Measurements from ENCODE around the gene RAP1GAP2. TPM values are rescaled to one million over a fixed set of nuclear protein-coding genes. Genes with fewer than 3 reads are reported as not detected.
"Not testable (repeated sequence)": the region's sequence is repeated elsewhere in the genome, so short reads cannot be mapped to it uniquely, and the experiment has no call there.

The RAP1GAP2 gene
- polyA plus RNA-seq, 3 donors, result 3.9 to 17.9 (median 4.7) TPM

DNA sequence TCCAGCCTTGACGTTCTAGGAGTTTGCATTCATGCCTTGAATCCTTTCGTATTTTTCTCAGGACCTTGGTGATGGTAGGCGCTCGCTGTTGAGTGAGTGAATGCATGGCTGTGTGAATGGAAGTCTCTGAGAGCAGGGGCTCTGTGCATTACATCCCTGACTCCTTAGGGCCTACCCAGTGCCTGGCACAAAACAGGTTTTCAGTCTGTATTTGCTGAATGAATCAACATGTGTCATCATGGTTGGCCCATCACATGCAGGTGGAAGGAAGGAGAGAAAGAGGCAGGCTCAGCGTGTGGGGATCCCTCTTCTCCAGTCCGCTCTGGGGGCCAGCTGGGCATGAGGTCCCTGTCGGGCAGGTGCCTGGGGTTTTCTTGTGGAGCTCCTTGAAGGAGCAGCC, 8.7 kb downstream of the RAP1GAP2 start:
- no peak overlapping the region for H3K27ac ChIP-seq (ENCODE audit: low read depth, low read length)
- 86 to 93% (median 91%) methylated on average over 7 of the region's 7 CpGs for WGBS, 3 donors

DNA sequence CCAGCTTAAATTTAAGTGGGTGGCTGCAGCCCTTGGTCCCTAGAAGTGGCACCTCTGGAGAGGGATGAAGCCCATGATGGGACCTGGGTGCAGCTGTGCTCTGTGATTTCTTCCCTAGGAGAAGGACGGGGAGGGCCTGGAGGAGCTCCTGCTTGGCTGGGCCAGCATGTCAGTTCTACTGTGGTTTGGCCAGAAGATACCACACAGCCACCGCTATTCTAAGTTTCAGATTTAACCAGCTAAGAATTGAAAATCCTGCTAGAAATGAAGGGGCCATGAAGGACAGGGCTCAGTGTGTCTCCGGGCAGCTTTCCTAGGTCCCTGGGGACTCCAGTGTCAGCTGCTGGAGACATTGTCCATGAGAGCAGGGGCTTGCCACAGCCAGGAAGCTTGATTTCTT, 9.7 kb downstream of the RAP1GAP2 start:
- H3K27ac ChIP-seq (ENCODE audit: low read depth, low read length), result no peak overlapping the region
- 63 to 89% (median 70%) methylated on average over 3 of the region's 3 CpGs for WGBS, 3 donors

DNA sequence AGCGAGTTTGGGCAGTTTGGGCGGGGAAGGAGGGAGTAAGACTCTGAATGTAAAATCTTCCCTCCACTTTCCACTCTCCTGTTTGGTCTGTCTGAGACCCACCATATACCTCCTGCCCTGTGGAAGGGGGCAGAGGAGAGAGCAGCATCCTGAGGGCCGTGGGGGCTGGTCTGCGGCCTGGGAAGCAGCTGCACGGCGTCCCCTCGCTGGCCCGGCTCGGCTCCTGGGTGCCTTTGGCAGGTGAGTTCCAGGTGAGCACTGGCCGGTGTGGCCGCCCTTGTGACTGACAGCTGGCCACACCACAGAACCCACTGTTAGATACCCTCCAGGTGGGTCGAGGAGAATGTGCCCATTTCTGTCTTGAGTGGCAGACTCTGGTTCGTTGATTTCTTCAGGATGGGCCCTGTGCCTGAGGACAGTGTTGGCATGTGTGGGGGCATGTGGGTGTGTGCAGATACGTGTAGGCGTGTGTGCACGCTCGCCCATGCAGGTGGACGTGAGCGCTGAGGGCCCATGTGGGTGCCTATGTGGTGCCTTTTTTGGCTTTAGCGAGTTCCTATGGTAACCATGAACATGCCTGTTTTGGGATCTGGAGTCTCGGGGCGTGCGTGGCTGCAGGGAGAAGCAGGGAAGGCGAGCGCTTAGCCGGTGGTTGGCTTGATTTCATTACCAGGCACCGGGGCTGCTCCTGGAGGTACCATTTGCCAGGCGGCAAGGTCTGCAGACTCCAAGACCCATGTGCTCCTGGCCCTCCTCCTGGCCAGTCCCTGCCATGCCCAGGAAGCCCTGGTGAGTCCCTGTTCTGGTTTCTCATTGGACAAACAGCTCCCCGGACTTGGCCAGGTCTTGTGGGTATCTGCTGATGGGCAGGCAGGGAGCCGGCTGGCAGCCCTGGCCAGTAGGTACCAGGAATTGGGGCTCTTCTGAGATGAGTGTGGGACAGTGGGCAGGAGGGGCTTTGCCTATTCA, 12.4 kb downstream of the RAP1GAP2 start:
- 89 to 91% (median 90%) methylated on average over 30 of the region's 30 CpGs for WGBS, 3 donors
- H3K27ac ChIP-seq (ENCODE audit: low read depth, low read length), result no peak overlapping the region

DNA sequence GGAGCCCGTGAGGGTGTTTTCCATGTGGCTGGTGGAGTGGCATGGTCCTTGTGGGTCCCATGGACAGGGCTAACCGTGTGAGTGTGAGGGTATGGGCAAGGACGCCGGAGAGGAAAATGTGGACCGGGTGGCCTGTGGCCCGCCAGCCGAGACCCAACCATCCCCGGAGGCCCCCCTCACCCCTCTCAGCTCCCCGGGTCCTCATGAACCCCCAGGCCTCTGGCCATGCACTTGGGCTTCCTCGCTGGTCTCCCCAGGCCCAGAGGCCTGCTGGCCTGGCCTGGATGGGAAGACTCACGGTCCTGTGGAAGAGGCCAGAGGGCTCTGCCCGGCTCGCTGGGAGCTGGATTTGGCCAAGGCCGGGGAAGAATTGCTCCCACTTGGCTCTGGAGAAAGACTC, 13.1 kb downstream of the RAP1GAP2 start:
- WGBS, 3 donors, result 92 to 95% (median 94%) methylated on average over 11 to 14 of the region's 14 CpGs
- H3K27ac ChIP-seq (ENCODE audit: low read depth, low read length), result no peak overlapping the region

DNA sequence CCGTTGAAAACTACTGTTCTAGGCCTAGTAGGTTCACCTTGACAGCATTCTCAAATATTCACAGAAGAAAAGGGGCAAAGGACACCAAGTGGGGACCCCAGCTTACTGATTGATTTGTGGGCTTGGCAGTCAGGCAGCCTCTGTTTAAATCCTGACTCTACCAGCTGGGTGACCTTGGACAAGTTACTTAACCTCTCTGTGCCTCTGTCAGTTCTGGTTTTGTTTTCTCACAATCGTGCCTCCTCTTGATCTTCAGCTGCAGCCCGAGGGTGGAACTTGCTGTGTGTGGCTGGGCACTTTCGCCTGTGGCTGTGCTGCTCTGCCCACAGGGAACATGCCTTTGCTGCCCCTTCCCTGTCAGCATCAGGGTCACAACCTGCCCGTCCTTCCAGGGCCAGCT, 17.8 kb downstream of the RAP1GAP2 start:
- no peak overlapping the region for H3K27ac ChIP-seq (ENCODE audit: low read depth, low read length)
- WGBS, 3 donors, result 40 to 61% (median 51%) methylated on average over 5 of the region's 5 CpGs

DNA sequence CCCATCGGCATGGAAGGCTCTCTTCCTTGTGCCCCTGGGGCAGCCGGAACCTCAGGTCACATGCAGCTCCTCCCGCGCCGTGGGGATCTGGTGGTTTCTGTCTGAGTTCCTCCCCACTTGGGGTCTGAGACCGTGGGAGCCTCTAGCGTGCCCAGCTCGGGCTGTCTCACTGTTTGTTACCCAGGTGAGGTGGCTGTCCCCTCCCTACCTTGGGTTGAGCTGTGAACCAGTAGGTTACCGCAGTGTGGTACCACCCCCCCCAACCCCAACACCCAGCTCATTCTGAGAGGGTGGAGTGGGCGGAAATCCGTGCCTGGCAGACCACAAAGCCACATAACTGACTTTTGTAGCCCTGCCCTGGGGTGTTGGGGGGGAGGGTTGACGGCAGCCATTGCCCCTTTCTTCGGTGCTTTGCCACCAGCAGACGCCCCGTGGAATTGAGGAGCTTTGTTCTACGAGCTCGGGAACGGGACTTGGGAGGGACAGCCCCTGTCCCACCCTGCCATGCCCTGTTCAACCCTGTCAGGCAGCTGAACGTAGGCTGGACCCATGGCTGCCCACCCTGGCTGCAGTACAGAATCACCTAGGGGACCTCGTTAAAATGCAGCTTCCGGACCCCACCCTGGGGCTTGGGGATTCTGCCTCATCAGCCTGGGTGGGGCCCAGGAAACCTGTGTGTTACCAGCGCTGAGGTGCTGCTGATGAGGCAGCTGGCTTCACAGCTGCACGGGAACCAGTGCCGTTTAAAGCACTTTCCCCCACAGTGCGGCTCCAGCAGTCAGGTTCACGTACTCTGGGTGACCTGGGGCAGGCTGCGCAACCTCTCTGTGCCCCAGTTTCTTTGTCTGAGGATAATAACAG, 18.5 kb downstream of the RAP1GAP2 start:
- no peak overlapping the region for H3K27ac ChIP-seq (ENCODE audit: low read depth, low read length)
- WGBS, 3 donors, result 36 to 57% (median 37%) methylated on average over 27 of the region's 27 CpGs

DNA sequence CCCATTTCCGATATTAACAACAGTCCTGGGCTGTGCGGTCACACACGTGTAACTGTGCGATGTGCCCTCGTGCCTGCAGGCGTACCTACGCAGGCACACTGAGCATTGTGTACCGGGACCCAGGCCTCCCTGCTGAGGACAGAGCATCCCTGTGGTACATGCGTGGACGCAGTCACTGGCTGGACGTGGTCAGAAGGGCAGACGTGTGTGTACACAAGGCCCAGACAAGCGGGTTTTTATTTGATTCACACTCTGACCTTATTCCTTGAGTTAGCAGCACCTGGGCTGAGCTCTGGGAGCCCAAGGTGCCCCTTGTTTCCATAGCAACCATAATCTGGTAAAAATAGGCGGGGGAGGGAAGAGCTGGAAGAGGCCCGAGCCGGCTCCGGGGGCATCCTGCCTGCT, 19.5 kb downstream of the RAP1GAP2 start:
- 41 to 78% (median 69%) methylated on average over 17 of the region's 17 CpGs for WGBS, 3 donors
- H3K27ac ChIP-seq (ENCODE audit: low read depth, low read length), result no peak overlapping the region

DNA sequence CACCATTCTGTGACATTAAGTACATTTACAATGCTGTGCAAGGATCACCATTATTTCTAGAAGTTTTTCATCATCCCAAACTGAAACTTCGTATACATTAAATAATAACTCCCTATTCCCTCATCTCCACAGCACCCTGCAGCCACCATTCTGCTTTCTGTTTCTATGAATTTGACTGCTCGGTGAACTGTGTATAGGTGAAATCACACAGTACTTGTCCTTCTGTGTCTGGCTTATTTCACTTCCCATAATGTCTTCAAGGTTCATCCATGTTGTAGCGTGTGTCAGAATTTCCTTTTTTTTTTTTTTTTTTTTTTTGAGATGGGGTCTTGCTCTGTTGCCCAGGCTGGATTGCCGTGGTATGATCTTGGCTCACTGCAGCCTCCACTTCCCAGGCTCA, 20.4 kb downstream of the RAP1GAP2 start:
- 80% methylated on average over 4 of the region's 4 CpGs; no CpG with 5 or more reads in 2 of the 3 donors for WGBS, 3 donors
- H3K27ac ChIP-seq (ENCODE audit: low read depth, low read length), result no peak overlapping the region

DNA sequence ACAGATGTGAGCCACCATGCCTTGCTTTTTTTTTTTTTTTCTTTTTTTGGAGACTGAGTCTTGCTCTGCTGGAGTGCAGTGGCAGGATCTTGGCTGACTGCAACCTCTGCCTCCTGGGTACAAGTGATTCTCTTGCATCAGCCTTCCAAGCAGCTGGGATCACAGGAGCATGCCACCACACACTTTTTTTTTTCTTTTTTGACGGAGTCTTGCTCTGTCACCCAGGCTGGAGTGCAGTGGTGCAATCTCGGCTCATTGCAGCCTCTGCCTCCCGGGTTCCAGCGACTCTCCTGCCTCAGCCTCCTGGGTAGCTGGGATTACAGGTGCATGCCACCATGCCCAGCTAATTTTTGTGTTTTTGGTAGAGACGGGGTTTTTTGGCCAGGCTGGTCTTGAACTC, 23.1 kb downstream of the RAP1GAP2 start:
- 78 to 82% (median 81%) methylated on average over 5 of the region's 5 CpGs for WGBS, 3 donors
- not testable (repeated sequence) for H3K27ac ChIP-seq (ENCODE audit: low read depth, low read length)

DNA sequence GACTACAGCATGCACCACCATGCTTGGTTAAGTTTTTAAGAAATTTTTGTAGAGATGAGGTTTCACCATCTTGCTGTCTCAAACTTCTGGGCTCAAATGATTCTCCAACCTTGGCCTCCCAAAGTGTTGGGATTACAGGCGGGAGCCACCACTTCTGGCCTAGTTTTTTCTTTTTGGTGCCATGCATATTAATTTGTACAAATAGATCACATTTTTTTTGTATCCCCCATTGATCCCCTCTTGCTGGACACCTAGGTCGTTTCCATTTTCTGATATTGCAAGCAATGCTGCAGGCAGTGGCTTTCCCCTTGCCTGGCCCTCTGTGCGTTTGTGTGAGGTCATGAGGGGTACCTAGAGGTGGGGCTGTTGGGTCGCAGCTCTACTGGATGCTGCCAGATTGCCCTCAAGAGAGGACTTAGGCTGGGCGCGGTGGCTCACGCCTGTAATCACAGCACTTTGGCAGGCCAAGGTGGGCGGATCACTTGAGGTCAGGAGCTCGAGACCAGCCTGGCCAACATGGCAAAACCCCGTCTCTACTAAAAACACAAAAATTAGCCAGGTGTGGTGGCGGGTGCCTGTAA, 23.8 kb downstream of the RAP1GAP2 start:
- H3K27ac ChIP-seq (ENCODE audit: low read depth, low read length), result no peak overlapping the region
- 83 to 87% (median 86%) methylated on average over 11 of the region's 11 CpGs for WGBS, 3 donors

DNA sequence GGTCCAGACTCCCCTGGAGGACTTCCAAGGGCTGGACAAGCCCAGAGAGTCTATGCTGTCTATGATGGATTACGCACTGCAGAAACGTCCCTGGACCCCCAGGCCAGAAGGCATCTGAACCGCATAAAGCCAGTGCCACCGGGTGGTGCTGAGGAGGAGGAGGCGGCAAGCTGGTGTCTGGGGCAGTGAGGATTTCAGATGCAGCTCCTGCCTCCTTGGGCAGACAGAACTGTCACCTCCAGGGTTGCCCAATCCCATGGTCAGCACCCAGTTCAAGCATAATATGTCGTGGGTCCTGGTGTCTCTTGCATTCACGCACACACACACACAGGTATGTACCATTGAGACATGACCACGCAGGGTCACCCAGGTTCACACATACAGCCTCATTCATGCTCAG, 25.6 kb downstream of the RAP1GAP2 start:
- WGBS, 3 donors, result 73 to 77% (median 73%) methylated on average over 8 of the region's 8 CpGs

DNA sequence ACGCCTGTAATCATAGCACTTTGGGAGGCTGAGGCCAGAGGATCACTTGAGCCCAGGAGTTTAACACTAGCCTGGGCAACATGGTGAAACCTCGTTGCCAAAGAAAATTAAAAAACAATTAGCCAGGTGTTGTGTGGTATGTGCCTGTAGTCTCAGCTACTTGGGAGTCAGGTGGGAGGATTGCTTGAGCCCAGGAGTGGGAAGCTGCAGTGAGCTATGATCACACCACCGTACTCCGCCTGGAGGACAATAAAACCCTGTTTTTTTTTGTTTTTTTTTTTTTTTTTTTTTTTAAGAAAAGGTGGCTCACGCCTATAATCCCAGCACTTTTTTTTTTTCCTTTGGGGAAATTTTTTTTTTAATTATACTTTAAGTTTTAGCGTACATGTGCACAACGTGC, 26.1 kb downstream of the RAP1GAP2 start:
- 78 to 80% (median 79%) methylated on average over 7 of the region's 7 CpGs for WGBS, 3 donors
- H3K27ac ChIP-seq (ENCODE audit: low read depth, low read length), result no peak overlapping the region

More for the DNA sequence above, 25.6 kb downstream of the RAP1GAP2 start:
- H3K27ac ChIP-seq (ENCODE audit: low read depth, low read length), result no peak overlapping the region

DNA sequence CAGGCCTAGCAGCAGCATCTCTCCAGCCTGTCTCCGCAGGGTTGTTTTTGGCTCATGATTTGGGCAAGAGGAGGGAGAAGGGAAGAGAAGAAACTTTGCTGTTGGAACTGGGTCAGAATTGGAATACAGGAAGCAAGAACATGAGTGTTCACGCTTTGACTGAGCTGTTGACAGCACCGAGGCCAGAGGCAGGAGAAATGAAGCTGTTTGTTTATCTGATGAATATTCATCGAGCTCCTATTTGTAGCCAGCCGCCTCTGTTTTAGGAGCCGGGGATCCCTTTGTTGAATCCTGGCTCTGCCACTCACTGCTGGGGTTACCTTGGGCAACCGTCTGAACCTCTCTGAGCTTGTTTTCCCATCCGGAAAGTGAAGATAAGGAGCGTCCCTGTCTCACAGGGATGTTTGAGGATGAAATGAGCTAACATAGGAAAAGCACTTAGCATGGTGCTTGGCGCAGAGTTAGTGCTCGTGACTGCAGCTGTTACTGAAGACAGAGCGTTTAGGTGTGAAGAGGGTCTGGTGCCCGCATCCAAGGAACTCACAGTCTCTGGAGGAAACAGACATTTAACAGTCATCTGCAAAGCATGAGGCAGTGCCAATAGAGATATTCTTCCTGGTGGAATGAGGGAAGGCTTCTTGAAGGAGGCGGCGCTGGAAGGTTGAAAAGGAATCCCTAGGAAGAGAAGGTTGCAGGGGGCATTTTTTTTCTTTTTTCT, 29.2 kb downstream of the RAP1GAP2 start:
- 57 to 68% (median 63%) methylated on average over 15 of the region's 15 CpGs for WGBS, 3 donors
- H3K27ac ChIP-seq (ENCODE audit: low read depth, low read length), result no peak overlapping the region

DNA sequence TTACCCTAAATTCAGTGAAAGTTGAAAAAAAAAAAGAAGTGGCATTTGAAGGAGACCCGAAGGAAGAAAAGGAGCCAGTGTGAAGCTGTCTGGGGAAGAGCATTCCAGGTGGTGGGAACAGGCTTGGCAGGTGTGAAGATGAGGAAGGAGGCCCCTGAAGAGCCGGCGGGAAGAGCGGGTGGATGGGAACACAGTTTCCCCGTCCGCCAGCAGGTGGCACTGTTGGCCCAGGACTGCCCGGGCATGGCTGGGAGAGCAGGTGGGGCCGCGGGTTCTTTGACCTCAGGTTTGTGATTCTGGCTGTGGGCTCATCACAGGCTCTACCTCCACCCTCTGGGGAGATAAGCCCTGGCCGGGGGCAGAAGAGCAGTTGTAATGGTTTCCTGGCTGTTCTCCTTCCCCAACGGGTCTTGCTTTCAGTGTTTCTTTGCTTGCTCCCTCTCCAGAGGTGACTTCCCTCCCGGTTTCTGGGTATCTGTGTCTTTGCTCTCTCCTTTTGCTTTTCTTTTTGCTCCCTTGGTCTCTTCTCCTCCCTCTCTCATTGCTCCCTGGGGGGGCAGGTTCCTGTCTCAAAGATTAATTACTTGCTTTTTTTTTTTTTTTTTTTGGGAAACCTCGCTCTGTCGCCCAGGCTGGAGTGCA, 32.3 kb downstream of the RAP1GAP2 start:
- 20 to 22% (median 21%) methylated on average over 11 to 14 of the region's 14 CpGs for WGBS, 3 donors
- no peak overlapping the region for H3K27ac ChIP-seq (ENCODE audit: low read depth, low read length)

DNA sequence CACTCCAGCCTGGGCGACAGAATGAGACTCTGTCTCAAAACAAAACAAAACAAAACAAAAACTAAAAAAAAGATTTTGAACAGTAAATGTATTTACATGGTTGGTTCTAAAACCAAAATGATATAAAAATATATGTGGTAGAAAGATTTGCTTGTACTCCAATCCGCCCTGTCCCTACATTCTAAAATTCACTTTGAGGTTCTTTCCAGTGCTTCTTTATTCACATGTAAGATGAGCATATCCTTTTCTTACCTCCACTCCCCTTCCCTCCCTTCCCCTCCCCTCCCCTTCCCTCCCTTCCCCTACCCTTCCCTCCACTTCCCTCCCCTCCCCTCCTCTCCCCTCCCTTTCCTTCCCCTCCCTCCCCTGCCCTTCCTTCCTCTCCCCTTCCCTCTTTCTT, 34.4 kb downstream of the RAP1GAP2 start:
- no peak overlapping the region for H3K27ac ChIP-seq (ENCODE audit: low read depth, low read length)
- 41 to 46% (median 43%) methylated on average over 2 of the region's 2 CpGs for WGBS, 3 donors

DNA sequence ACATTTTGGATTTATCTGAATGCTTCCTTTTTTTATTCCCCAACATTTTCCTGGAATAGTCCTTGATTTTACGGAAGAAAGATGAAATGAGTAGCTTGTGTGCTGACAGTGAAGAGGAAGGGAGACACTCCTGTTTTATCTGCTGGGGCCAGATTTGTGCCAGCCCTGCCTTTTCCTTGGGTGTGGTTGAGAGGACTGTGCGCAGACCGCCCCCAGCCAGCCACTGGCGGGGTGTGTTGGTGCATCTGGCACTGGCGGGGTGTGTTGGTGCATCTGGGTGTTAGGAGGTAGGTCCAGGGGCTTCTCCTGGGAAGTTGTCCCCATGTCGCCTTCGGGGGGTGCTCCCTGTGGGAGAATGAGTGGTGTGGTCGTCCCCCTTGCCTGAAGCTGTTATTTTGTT, 39.5 kb downstream of the RAP1GAP2 start:
- WGBS, 3 donors, result 75 to 80% (median 79%) methylated on average over 8 of the region's 8 CpGs

DNA sequence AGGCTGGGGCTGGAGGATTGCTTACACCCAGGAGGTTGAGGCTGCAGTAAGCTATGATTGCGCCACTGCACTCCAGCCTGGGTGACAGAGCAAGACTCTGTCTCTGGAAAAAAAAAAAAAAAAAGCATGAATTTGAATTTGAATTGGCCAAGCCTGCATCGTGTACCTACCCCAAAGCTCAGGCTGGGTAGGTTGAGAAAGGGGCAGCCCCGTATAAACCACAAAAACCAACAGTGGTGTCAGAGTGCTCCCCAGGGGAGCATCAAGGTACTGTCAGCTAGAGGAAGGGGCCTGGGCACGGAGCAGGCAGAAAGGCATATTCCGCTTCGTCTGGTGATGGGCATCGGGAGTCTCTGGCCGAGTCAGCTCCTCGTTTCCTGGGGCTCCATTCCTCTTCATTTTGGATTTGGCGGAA, 40.9 kb downstream of the RAP1GAP2 start:
- H3K27ac ChIP-seq (ENCODE audit: low read depth, low read length), result no peak overlapping the region
- WGBS, 3 donors, result 55 to 80% (median 69%) methylated on average over 10 of the region's 10 CpGs

More for the DNA sequence above, 39.5 kb downstream of the RAP1GAP2 start:
- no peak overlapping the region for H3K27ac ChIP-seq (ENCODE audit: low read depth, low read length)

DNA sequence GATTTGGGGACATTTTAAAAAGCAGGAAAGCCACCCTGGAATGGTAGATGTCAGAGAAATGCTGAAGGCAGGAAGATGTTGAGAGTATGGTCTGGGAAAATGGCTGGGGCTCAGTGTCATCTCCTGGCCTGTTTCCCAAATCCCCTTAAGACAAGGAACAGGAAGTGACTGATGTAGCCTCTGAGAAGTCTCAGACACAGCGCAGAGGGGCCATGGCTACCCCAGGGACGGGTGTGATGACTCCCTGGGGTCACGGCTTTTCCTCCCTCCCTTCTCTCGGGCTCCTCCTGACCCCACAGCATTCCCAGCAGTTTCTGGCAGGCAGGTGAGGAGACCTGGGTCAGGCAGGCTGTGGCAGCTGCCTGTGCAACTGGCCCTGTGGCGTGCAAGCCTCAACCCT, 45.4 kb downstream of the RAP1GAP2 start:
- WGBS, 3 donors, result 42 to 96% (median 59%) methylated on average over 5 of the region's 5 CpGs

More for the DNA sequence above, 45.4 kb downstream of the RAP1GAP2 start:
- no peak overlapping the region for H3K27ac ChIP-seq (ENCODE audit: low read depth, low read length)

All from adipose tissue (tissue), 3 donors.